HCT116 (cell line): ENCODE measurements around the gene SMYD3.

Experiments used
- ATF3 ChIP-seq: IDR thresholded peaks from 2 replicates; pipeline ENCODE4 v1.6.1; 2012
- CEBPB ChIP-seq: IDR thresholded peaks from 2 replicates; pipeline ENCODE4 v1.6.1; 2012; ENCODE audit warnings: low read depth
- CTCF ChIP-seq, 3 experiments: fragments of 200-600 bp in 1 of 3; sonication (generic) in 1 of 3; IDR thresholded peaks in 2 of 3; conservative IDR thresholded peaks in 1 of 3; 2 replicates each; pipeline ENCODE4 v1.5.1; 2012 to 2017; ENCODE audit warnings: low read depth in 2 of 3, low read length in 2 of 3, antibody characterized with exemption in 1 of 3, borderline replicate concordance in 1 of 3, control low read depth in 1 of 3, mild to moderate bottlenecking in 1 of 3, mixed read lengths in 1 of 3, mixed run types in 1 of 3, moderate library complexity in 1 of 3; ENCODE audit not compliant: insufficient read depth in 1 of 3
- EZH2phosphoT487 ChIP-seq: fragments of 200-600 bp; IDR thresholded peaks from 2 replicates; pipeline ENCODE4 v1.6.1; 2018; ENCODE audit warnings: antibody characterized with exemption, borderline replicate concordance
- POLR2A ChIP-seq: IDR thresholded peaks from 2 replicates; pipeline ENCODE4 v1.7.0; 2011; ENCODE audit warnings: borderline replicate concordance; ENCODE audit not compliant: insufficient read depth, insufficient read length; ENCODE audit errors: extremely low read depth
- POLR2AphosphoS5 ChIP-seq: IDR thresholded peaks from 2 replicates; pipeline ENCODE4 v1.6.1; 2011; ENCODE audit warnings: mild to moderate bottlenecking, low read depth, low read length, moderate library complexity
- RAD21 ChIP-seq: IDR thresholded peaks from 2 replicates; pipeline ENCODE4 v1.6.1; 2012; ENCODE audit warnings: low read depth, mild to moderate bottlenecking
- TCF7L2 ChIP-seq: IDR thresholded peaks from 2 replicates; pipeline ENCODE4 v1.7.0; 2011; ENCODE audit warnings: borderline replicate concordance, inconsistent platforms; ENCODE audit not compliant: insufficient read depth, insufficient read length; ENCODE audit errors: extremely low read depth
- ZBTB33 ChIP-seq: IDR thresholded peaks from 2 replicates; pipeline ENCODE4 v1.6.1; 2011; ENCODE audit warnings: mild to moderate bottlenecking, low read length, moderate library complexity; ENCODE audit not compliant: insufficient replicate concordance; ENCODE audit errors: extremely low read depth
- TF ChIP-seq, protein P1 (sequence below): IDR thresholded peaks from 2 replicates; pipeline ENCODE4 v1.6.1; 2012; ENCODE audit warnings: low read depth
- TF ChIP-seq, protein P2 (sequence below): IDR thresholded peaks from 2 replicates; pipeline ENCODE4 v1.6.1; 2012

GRCh38 chr1:245765230-245766000, 741.7 kb downstream of the SMYD3 start:
- TF ChIP-seq, protein P1, sequence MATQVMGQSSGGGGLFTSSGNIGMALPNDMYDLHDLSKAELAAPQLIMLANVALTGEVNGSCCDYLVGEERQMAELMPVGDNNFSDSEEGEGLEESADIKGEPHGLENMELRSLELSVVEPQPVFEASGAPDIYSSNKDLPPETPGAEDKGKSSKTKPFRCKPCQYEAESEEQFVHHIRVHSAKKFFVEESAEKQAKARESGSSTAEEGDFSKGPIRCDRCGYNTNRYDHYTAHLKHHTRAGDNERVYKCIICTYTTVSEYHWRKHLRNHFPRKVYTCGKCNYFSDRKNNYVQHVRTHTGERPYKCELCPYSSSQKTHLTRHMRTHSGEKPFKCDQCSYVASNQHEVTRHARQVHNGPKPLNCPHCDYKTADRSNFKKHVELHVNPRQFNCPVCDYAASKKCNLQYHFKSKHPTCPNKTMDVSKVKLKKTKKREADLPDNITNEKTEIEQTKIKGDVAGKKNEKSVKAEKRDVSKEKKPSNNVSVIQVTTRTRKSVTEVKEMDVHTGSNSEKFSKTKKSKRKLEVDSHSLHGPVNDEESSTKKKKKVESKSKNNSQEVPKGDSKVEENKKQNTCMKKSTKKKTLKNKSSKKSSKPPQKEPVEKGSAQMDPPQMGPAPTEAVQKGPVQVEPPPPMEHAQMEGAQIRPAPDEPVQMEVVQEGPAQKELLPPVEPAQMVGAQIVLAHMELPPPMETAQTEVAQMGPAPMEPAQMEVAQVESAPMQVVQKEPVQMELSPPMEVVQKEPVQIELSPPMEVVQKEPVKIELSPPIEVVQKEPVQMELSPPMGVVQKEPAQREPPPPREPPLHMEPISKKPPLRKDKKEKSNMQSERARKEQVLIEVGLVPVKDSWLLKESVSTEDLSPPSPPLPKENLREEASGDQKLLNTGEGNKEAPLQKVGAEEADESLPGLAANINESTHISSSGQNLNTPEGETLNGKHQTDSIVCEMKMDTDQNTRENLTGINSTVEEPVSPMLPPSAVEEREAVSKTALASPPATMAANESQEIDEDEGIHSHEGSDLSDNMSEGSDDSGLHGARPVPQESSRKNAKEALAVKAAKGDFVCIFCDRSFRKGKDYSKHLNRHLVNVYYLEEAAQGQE, result no peak
- TF ChIP-seq POLR2A (no peak), CTCF (IDR thresholded peaks at IDR 0.05 in 2 of 3, conservative IDR thresholded peaks at IDR 0.05 in 1 of 3; ENCODE audit: borderline replicate concordance in 1 of 3, insufficient read depth in 1 of 3, low read depth in 2 of 3, low read length in 2 of 3) (no peak), CEBPB (no peak), EZH2phosphoT487 (no peak), ATF3 (no peak), POLR2AphosphoS5 (no peak), ZBTB33 (no peak), TCF7L2 (no peak), RAD21 (no peak)
- TF ChIP-seq, protein P2, sequence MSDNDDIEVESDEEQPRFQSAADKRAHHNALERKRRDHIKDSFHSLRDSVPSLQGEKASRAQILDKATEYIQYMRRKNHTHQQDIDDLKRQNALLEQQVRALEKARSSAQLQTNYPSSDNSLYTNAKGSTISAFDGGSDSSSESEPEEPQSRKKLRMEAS, result no peak
